D721Med (cell line): ENCODE data around the gene SLC39A11.

Experiments
- DNase-seq: peaks from one replicate; pipeline ENCODE4 v3.0.0; 2011; ENCODE audit warnings: low spot score; ENCODE audit not compliant: insufficient read length
- FAIRE-seq: peaks from 2 replicates; lab custom pipeline; 2011; peaks lifted over from hg19 to GRCh38; lab: Jason Lieb, UNC
- CTCF ChIP-seq: IDR thresholded peaks from 2 replicates; pipeline ENCODE4 v1.5.1; 2012; ENCODE audit warnings: mild to moderate bottlenecking, control low read depth; ENCODE audit not compliant: insufficient read depth; ENCODE audit errors: missing control alignments

The SLC39A11 gene

GRCh38 chr17:72723711-72724110 is 368.8 kb downstream of the SLC39A11 start:
- DNase-seq: no peak
- no peak for TF ChIP-seq CTCF
- no peak for FAIRE-seq

GRCh38 chr17:72720494-72720825 is 372.0 kb downstream of the SLC39A11 start:
- TF ChIP-seq CTCF: no peak
- FAIRE-seq (no peak), DNase-seq (no peak)

- DNase-seq (no peak), FAIRE-seq (no peak)
- no peak for TF ChIP-seq CTCF
Measured at GRCh38 chr17:72719578-72720493, 372.7 kb downstream of the SLC39A11 start.

- FAIRE-seq: no peak
Measured at GRCh38 chr17:72719206-72719577, 373.3 kb downstream of the SLC39A11 start.

GRCh38 chr17:72717676-72718075 is 374.8 kb downstream of the SLC39A11 start:
- FAIRE-seq (no peak), DNase-seq (no peak)
- no peak for TF ChIP-seq CTCF

More at GRCh38 chr17:72719206-72719577, 373.3 kb downstream of the SLC39A11 start:
- no peak for TF ChIP-seq CTCF
- DNase-seq: no peak

GRCh38 chr17:72717276-72717675 is 375.2 kb downstream of the SLC39A11 start:
- no peak for TF ChIP-seq CTCF
- DNase-seq (no peak), FAIRE-seq (no peak)

- FAIRE-seq (no peak), DNase-seq (no peak)
- TF ChIP-seq CTCF: no peak
Measured at GRCh38 chr17:72715906-72716572, 376.4 kb downstream of the SLC39A11 start.
